HG03432 (cell line): ENCODE measurements around the gene ADGRB3.

ENCODE experiments used
- ATAC-seq: cut with Tn5 transposase; IDR thresholded peaks from one replicate; pipeline ENCODE4 v1.9.1; 2021; ENCODE audit warnings: mild to moderate bottlenecking, moderate library complexity; ENCODE audit not compliant: unreplicated experiment

Gene ADGRB3

DNA sequence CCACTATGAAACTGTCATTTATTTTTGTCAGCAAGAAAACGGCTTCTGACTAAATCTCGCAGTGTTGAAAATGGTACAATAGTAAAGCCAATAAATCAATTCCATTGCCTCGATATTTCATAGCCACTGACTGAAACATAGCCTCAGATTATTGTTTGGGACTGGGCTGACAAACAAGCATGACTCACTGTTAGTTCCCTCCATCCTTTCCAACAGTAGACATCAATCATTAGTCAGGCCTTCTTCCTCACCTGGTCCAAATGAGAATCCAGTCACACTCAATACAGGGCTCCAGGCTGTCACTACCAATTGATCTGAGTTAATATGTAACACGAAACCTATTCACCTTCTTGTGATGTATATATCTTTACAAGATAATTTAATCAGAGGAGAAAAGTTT lies 66.1 kb downstream of the ADGRB3 start:
- ATAC-seq, result no peak

DNA sequence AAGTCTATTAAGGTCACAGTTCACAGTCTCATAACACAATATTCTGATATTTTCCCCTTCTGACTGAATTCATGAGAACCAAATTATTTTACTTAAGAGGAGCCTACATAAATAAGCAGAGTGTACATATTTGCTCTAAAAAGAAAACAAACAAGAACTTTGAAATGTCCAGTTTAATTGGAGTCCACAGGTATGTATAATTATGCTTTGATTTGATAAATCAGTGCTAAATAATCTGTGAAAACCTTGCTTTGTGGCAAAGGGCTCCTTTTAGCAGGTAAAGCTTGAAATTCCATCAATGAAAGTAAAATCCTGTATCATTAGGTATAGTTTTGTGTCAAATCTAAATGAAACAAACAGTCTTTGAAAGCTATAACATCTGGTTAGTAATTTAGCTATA lies 69.4 kb downstream of the ADGRB3 start:
- no peak for ATAC-seq

DNA sequence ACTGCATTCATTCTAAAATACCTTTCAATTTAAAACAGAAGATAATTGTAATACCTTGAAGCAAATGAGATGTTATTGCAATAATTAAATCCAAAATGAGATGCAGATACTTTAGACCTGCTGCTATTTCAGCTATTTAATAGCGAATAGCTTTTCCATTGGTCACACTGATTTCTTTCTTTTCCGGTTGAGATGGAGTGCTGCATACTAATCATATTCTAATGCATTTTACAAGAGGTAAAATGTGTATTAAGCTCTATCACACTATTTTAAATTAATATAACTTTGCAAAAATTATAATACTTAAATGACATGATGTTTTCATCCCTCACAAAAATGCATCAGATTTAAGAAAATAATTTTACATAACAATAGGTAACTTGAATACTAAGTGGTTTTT lies 74.0 kb downstream of the ADGRB3 start:
- ATAC-seq, result no peak

DNA sequence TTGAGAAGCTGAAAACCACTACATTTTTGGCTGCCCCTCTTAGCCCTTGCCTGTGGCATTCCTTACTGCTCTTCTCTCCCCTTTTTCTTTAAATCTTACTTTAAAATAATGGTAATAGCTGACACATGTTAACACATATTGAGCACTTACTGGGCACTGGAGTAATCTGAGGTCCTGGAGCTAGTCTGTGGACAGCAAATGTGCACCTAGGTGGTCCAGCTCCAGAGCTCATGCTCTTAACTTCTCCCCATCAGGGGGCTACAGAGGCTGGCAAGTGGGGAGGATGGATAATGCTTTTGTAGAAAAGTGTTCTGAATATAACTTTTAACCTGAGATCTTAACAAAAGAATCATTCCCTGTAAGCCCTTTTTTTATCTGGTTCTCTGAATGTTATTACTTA lies 74.8 kb downstream of the ADGRB3 start:
- ATAC-seq, result no peak

DNA sequence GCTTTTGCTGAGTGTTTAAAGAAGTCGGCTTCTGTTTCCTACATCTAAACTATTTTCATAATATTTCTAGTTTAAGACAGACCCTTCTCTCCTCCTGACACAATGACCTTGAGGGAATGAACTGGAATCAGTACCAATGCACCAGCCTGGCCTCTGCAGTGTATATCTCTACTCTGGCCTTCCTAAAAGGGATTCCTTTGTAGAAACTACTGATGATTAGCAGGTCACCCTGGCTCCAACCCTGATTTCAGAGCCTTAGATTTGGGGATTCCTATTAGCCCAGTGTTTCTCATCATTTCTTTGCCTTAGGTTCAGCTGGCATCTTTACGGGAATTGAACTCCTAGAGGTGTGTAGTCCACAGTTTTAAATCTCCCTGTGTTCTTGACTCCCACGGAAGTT lies 75.4 kb downstream of the ADGRB3 start:
- ATAC-seq, result no peak

DNA sequence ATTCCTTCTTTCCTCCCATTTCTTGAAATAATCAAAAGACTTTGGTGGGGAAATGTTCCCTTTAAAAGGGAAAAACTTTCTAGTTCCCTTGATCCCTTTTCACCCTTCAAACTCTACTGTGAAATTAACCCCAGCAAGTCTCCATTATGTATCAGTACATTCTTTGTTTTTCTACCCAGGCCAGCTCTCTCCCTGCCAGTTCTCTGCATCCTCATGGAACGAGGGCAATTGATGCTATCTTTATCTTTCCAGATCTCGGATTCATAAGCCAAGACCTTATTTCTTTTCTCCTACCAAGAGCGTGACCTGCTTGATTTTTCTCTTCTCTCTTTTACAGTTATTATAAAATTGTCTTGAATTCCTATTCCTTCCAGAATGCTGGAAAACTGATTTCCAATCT lies 75.8 kb downstream of the ADGRB3 start:
- no peak for ATAC-seq

DNA sequence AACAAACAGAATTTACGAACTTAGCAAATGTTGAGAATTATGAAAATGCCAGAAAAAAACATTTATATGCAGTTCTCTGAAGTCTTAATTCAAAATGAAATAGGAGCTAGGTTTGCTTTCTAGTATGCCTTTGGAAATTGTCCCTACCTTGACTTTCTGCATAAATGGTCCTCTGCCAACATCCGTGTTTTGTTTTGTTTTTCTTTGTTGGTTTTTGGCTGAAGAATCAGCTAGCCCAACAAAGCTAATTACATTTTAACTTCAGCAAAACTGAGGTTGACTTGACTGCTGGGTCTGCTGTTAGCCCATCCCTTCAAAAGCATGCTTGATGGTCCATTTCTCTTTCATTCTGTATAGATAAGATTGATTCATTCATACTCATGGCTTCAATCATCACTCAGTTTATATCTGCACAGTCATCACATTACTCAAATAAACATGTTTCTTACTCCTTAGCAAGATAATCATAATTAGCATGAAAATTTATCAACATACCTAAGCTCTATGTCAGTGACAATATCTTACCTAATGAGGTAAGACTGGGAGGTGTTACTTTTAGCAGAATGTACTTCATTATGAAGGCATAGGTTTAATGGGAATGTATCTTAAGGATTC lies 76.4 kb downstream of the ADGRB3 start:
- ATAC-seq, result no peak

DNA sequence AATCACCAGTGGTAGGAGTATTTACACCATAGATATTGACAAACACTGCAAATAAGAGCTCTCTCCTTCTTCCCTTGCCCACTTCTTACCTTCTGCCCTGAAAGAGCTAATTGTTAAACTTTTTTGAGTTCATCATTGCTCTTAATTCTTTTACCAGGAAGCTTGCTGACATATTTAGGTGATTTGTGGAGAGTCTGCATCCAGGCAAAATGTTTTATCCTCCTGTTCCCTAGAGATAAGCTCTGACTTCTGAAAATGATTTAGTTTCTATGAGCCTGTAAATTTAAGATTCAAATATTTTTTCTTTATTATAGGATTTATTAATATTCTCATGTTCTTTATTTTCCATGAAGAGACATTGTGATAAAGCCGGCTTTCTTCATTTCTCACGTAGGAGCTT lies 81.5 kb downstream of the ADGRB3 start:
- ATAC-seq, result no peak

DNA sequence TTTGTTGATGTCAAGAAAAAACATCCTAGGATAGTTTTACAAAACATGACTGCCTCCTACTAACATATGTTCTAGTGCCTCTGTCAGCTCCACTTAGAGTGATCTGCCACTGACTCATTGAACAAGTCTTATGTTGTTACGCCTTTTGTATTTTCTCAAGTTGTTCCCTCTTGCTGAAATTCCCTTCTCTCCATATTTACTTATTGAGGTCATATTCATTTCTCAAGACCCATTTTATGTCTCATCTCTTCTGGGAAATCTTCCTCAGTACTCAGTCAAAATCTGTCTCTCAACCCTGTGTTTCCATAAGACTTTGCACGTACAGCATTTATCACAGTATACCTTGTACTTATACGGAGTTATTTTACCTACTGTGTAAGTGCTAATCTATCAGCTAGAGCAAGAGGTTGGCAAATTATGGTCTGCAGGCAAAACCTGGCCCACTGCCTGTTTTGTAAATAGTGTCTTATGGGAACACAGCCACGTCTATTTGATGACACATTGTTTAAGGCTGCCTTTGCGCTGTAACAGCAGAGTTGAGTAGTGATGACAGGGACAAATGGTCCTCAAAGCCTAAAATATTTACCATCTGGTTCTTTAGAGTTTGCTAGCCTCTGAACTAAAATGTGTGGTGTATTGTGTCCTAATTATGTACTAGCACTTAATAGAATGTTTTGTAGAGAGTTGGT lies 83.4 kb downstream of the ADGRB3 start:
- no peak for ATAC-seq

DNA sequence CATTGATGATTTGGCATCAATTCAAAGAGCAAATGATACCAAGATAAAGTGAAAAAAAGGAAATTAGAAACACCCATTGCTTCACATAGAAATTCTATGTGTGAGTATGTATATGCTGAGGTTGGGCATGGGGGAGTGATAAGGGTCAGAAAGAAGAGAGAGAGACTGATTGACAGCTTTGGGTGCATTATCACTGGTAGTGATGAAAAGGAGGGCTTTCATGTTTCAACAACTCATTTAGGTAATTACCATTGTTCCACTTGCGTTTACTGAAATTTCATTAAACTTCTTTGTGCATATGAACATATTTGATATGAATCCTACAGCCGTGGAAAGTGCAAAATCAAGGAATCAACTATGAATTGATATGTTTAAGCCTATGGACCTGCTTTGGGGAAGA lies 84.7 kb downstream of the ADGRB3 start:
- ATAC-seq, result no peak

DNA sequence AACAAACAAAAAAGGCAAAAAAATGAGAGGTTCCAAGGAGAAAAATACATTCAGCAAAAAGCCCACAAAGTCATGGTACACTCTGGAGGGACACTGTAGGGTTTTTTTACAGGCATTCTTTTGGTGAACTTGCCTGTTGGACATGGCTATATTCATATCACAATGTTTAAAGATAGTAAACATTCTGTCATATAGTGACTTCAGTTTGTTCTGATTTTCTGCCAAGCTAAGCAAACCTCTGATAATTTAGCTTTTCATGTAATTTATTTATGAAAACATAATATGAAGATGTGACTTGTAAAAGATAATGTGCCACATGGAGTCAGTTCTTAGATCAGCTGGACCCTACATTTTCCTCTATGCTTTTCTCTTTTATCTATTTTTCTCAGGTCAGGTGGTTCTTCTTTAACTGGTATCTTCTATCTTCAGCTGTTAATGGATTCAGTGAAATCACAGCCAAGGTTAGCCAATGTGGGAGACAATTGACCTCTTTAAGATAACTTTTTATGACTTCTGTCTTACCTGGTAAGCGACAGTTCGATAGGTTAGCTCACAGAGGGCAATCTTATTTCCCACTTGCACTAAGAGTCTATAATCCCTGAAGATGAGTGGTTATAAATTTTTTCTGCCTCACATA lies 87.9 kb downstream of the ADGRB3 start:
- ATAC-seq, result no peak

DNA sequence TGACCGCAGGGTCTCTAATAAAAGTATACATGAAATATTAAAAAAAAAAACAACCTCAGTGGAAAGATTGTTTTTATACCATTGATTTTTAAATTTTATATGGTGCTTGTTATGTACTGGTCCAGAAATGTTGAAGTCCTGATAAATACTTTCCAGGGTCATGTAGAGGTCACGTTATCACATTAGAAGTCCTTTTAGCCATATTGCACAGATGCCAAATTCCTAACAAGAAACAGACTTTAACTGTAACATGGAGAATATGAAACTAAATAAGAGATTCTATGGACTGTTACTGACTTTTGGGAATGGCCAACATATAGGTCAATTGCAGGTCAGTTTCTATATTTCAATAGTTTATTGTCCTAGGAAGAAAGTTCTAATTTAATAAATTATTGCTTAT lies 89.0 kb downstream of the ADGRB3 start:
- no peak for ATAC-seq

DNA sequence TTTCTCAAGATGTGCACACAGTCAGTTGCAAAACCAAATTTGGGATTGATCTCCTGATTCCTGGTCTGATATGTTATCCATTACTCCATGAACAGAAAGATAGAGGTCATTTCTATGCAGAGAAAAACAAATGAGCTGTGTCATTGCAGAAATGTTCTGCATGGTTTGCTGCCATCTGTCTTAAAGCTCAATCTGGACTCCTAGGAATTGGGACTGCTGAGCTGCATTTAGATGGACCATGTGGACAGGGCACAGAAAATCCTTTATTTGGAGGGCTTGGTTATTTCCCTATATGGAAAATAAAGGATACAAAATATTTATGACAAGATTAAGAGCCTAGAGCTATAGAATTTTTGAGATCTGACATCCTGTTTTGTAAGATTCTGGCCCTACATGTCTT lies 91.3 kb downstream of the ADGRB3 start:
- ATAC-seq, result no peak

DNA sequence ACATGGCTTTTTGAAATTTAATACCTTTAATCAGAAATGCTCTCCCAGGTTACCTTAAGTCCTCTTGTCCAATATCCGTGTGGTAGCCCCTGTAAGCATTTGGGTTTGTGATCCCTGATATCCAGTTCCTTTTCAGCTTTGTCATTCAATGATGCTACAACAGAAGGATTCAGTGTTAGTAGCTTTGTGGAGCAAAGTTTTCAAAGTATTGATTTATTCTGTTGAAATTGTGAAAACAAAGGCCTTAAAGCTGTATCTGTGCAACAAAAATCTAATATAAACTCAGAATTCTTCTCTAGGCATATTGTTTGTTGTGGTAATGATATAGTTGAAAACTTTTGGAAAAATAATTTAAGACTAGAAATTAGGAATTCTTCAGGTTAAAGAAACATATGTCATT lies 91.9 kb downstream of the ADGRB3 start:
- no peak for ATAC-seq

DNA sequence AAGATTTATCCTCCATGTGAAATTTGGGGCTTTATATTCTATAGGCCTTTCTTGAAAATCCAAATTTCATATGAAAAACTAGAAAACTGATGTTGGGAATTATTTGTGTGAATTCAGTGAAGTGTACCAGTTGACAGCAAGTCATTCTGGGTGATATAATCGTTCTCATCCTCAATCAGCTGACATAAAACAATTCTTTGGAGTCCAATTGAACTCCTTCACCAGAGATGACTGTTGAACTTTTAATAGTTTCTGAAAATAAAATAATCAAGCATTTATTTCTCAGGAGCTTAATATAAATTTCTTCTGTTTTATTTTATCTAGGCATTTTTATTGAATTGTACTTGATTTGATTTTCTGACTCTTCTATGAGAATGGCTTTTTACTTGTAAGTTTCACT lies 92.6 kb downstream of the ADGRB3 start:
- no peak for ATAC-seq

DNA sequence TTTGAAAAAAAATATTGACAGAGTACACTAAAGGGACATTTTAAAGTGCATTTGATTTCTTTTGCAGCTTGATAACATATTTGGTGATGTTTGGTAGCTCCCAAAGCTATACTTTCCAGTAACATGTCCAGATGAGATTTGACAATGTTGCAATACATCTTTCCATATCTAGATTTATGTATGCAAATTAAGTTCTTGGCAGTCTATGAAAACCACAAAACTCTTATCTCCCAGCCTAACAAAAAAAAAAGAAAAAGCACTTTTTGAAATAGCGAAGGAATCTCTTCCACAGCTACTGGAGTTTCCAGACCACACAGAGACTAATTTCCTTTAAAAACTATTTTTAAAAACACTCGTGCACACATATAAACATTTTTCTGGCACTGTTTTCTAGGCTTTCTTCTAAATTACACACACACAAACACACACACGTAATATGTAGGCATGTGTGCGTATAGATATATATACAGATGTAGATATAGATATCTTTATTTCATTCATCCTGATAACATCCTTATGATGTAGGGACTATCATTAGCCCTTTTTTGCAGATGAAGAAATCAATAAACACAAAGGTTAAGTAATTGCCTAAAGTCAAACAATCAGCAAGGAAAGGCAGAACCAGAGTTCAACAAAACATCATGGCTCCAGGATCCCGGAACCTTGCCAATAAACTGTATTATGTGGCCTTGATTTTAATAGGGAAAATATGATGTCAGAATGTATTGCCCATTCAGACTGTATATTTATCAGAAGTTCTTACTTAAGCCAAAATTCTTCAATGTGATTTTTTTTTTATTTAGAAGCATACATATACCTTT lies 93.3 kb downstream of the ADGRB3 start:
- ATAC-seq, result no peak

DNA sequence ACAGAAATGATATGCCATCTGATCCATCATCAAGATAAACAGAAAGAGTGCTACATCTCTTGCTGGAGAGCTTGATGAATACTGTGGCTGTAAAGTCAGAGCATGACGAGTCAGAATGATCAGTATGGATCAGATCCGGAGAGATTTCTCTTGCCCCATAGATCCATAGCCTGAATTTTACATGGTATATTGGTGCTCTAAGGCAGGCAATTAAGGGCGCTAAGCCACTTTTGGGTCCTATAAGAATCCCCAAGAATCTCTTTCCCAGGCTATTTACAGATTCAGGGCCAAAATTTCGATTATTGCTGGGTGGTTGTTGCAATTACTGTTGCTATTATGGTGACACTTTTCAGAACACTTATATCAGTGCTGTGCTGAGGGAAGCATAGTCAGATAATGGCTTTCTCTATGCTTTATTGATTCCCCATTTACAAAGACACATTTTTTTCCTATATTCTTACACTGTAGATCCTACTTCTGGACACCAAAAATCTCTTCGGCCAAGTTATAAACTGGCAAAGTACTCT lies 94.4 kb downstream of the ADGRB3 start:
- no peak for ATAC-seq

DNA sequence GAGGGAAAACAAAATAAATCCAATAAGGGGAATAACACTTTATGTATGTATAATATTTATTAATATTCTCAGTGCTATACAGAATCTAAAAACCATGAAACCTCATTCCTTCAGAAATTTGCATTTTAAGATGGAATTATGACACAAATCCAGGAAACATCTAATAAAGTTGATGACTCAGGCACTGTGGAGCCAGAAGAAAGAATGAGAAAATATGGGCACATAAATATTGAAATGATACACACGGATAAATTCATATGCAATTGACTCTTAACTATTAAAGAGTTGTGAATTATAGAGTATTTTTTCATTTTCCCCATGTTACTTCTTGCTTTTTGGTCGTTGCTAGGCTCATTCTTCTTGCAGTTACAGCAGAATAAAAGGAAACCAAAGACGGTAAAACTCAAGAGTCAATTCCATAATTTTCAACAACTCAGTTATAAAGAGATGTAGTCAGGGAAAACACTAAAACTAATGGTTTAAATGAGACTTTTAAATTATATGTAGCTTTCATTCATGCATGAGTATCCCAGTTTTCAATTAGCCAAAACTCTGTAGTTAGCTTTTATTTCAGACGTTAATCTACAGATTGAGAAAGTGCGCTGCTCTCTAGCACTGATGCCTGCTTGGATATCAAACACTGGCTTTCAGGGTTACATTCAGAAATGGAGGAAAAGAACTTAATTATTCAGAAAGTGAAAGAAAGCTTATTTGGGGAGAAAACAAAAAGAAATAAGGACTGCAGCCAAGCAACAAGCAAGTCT lies 95.4 kb downstream of the ADGRB3 start:
- ATAC-seq, result no peak

DNA sequence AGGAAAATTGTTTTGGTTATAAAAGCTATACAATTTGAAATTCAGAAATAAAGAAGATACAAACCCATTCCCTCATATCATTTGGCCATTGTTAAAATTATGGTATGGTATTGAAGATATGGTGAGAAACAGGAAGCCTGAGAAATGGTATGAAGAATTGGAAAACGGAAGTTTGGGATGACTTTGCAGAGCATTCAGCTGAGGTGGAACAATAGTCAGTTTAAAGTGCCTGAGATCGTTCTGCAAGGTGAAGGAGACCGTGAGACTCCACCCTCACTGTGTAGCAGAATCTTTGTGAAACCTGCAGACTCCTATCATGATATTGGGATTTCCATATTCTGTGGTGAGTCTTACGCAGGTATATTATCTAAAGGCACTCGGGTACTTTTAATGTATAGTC lies 97.3 kb downstream of the ADGRB3 start:
- ATAC-seq, result no peak

DNA sequence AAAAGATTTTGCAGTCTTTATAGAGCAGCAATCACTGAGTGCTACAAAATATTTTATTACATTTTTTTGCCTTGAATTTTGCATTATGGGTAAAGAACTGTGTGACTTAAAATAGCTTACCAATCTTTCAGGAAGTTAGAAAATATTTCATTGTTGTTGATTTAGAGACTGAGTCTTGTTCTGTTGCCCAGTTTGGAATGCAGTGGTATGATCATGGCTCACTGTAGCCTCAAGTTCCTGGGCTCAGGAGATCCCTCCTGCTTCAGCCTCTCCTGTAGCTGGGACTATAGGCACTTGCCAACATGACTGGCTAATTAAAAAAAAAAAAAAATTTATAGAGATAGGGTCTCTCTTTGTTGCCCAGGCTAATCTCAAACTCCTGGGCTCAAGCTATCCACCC lies 100.8 kb downstream of the ADGRB3 start:
- ATAC-seq, result no peak

DNA sequence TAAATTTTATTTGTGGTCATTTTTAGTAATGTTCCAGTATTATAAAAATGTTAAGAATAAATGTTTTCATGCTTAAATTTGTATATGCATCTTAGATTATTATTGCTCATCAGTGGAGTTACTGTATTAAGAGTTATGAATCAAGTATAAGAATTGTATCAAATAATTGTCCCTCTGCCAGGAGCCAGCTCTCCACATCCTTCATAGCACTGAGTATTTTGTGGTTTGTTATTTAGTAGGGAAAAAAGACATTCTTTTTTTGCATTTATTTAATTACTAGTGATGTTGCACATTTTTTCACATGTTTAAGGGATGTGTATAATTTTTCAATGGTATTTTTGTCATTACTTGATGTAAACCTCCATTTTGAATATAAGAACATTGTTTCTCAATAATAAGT lies 102.0 kb downstream of the ADGRB3 start:
- no peak for ATAC-seq
